HPDE6-E6E7 (cell line): ENCODE measurements around the gene PRDX1.

Experiments
- DNase-seq: peaks from one replicate; pipeline ENCODE4 v3.0.0; 2011; ENCODE audit warnings: missing footprints; ENCODE audit errors: extremely low spot score

The PRDX1 gene

DNA sequence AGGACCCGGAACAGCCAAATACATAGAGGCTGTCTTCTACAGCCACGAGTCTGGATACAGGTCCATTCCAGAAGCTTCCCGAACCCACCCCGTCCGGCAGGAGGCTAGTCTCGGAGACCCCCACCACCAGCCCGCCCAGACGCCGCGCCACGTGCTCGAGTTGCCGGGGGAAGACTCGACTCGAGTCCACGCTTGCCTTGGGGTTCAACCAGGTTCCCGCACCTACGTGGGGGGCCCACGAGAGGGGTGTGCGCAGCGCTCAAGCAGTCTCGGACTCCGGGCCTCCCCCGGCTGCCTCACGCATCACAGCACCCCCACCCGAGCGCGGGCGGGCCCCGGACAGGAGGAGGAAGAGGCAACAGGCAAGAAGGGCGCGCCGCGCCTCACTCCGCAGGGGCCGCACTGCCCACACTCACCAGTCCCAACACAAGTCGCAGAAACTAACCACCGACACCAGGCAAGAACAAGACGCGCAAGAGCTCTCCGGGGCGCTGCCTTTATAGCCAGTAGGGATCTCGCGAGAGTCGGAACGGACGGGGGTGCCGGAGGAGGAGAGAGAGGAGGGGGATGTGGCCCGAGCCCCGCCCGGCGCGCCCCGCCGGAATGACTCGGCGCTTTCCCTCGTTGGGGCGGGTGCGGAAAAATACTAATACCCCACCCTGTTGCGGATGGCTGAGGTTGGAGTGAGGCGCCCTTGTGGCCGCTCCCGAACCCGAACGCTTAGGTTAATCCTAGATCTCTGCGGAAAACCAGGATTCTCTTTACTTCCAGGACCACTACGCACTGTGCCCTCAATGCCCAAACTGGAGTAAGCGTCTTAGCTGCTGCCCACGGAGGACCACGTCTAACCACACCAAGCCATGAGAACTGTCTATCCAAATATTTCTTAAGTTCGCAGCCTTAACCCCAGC, at the start of gene PRDX1:
TSS of gene PRDX1 (minus strand) at position 472 of the 911 bp plus-strand sequence. CDS start 2,841 bp downstream, outside the sequence.
- DNase-seq: peak; percentile 94

DNA sequence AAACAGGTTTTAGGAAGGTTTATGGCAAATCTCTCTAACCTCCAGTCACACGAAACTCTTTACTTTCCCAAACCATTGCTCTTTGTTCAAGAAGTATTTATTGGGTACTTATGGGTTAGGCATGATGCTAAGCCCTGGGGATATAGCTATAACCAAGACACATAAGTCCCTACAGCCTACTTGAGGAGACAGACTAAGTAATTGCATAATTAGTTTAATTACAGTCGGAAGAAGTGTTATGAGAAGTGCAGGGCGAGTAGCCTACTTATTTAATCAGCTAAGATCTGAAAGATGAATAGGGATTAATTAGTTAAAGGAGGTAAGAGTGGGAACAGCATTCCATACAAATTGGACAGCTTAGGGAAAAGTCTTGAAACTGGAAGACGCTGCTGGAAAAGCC, 48.9 kb upstream of the PRDX1 start:
- DNase-seq: no peak

DNA sequence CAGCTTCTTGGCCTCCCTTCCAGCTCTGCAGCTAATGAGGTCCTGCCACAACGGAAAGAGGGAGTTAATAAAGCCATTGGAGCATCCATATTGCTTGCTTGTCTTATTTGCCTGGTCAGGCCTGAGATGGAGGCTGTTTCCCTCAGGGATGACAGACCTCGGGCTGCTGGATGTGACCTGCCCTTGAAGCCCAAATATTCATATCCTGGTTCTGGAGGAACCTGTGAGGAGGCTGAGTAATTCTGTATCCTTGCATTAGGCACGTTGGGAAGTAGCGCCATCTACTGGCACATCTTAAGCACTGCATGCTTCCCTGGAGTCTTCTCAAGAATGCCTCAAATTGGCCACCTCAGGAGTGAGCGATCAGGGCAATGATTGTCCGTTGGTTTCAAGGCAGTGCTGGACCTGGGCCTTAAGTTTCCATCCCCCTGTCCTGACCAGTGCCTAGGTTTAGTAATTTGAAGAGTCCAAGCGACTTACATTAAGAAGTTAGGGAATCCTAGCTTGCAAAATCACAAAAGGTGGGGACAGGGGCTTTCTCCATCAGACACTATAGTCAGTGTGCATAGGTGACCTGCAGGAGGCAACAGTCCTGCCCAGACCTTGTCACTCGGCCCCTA, 48.4 kb upstream of the PRDX1 start:
- DNase-seq: peak; percentile 69

DNA sequence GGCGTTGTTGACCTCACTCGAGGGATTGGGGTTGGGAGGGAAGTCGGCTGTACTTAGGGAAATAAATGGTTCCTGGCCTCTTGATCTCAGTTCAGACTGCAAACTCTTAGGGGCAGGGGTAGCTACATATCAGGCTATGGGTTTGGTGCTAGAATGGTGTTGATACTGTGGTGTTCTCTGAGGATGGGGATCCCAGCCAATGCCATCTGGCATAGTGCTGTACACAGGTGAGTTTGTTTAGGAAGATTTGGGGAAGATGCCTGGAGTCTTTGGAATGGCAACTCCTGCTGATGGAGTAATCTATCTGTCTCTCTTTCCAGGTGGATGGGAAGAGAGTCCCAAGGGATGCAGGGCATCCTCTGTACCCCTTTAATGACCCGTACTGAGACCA, 47.9 kb upstream of the PRDX1 start:
- no peak for DNase-seq

DNA sequence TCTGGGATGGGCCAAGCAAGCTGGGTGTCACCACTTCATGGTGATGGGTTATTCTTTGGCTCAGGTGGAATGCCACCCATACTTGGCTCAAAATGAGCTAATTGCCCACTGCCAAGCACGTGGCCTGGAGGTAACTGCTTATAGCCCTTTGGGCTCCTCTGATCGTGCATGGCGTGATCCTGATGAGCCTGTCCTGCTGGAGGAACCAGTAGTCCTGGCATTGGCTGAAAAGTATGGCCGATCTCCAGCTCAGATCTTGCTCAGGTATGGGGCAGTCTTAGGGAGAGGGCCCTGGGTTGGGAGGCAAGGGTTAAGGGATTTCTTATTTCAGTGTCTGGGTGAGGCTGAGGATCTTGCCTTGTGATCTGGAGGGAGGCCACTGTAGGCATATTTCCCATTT, 46.7 kb upstream of the PRDX1 start:
- no peak for DNase-seq

DNA sequence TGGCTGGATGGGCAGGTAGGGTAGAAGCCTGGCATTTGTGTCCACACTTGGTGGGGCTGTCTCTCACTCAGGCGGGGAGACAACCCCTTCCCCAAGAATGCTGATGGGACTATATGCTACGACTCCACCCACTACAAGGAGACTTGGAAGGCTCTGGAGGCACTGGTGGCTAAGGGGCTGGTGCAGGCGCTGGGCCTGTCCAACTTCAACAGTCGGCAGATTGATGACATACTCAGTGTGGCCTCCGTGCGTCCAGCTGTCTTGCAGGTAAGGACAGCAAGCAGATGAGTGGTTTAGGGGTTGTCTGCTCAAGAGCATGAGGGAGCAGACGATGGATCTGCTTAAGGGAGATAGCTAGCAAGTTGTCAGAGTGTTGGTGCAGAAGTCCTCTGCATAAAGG, 46.2 kb upstream of the PRDX1 start:
- DNase-seq: no peak

DNA sequence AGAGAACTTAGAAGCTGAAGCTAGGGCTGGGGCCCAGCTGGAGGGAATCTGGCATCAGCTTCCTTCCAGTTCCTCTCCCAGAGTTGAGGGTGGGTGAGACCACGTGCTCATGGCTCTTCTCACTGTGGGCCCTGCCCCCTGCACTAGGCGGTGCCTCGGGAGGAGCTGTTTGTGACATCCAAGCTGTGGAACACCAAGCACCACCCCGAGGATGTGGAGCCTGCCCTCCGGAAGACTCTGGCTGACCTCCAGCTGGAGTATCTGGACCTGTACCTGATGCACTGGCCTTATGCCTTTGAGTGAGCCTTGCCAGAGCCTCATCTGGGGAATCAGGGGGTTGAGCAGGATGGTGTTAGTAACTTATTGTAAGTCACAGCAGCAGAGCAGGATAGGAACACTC, 45.0 kb upstream of the PRDX1 start:
- no peak for DNase-seq

DNA sequence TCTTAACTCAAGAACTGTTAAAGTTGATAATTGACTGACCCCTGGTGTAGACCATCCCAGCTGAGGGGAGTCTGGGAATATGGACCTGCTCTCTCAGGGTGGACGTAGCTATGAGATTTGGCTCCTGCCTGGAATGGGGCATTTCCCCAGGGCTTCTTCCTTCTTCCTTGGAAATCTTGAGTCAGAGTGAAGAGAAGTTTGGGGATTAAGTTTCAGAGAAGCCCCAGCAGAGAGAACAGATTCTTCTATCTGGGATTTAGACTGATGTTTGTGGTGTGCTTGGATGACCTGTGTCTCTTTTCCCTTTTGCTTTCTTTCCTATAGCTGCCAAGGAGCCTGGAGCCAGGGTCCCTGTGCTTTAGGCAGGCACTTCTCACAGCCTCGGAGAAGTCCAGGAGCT, 42.2 kb upstream of the PRDX1 start:
- DNase-seq: no peak

DNA sequence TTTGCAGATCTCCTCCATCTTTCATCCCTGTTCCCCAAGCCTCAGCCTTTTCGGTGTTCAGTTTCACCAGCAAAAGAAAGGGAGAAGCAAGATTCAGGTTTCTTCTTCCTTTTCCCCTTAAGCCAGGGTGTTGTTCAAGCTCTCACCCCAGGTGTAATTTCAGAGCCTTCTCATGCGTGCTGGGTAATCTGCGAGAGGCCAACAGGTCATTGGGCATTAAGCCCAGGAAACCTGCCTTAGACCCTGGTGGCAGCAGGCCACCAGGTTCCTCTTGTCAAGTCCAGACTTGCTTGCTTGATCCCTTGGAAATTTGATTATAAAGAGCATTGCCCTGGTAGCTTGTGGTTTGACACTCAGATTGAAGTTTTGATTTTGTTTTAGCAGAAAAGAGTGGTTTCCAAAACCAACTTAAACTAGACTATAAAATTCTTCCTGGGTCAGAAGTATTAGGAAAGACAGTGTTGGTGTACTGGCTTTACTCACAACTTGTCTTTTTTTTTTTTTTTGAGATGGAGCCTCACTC, 35.8 kb upstream of the PRDX1 start:
- DNase-seq: peak; percentile 66

DNA sequence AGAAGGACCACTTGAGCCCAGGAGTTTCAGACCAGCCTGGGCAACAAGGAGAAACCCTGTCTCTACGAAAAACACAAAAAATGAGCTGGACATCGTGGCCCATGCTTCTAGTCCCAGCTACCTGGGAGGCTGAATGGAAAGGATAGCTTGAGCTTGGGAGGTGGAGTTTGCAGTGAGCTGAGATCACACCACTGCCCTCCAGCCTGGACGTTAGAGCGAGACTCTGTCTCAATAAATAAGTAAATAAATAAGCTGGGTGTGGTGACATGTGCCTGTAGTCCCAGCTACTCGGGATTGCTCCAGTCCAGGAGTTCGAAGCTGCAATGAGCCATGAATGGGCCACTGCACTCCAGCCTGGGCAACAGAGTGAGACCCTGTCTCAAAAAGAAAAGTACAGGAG, 32.5 kb upstream of the PRDX1 start:
- no peak for DNase-seq

DNA sequence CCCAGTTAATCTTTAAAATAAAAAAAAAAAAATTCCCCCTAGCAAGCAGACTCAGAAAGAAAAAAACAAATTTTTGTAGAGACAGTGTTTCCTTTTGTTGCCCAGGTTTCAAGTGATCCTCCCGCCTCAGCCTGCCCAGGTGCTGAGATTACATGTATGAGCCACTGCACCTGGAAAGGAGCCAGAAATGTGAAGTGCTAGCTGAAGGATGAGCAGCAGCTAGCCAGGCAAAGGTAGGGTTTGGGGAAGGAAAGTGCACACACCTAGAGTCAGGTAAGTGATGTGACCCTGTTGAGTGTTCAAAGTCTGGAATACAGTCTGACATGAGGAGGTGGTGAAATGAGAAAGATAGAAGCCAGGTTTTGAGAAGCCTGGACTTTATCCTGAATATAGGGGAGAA, 30.6 kb upstream of the PRDX1 start:
- peak; percentile 62 for DNase-seq

DNA sequence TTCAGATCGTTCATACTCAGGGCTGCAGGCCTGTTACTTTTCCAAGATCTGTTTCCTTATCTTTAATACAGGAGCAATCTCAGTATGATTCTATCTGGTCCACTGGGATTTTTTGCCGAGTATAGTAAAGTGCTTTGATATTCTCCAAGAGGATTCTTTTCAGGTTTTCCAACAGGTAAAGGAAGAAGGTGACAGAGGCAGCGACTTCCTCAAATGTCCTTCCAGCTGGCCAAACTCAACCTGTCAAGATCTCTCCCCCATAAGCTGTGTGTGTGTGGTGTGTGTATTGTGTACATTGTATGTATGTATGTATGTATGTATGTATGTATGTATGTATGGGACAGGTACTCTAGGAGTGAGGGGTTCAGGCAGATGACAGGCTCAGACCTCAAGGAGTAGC, 30.0 kb upstream of the PRDX1 start:
- no peak for DNase-seq

DNA sequence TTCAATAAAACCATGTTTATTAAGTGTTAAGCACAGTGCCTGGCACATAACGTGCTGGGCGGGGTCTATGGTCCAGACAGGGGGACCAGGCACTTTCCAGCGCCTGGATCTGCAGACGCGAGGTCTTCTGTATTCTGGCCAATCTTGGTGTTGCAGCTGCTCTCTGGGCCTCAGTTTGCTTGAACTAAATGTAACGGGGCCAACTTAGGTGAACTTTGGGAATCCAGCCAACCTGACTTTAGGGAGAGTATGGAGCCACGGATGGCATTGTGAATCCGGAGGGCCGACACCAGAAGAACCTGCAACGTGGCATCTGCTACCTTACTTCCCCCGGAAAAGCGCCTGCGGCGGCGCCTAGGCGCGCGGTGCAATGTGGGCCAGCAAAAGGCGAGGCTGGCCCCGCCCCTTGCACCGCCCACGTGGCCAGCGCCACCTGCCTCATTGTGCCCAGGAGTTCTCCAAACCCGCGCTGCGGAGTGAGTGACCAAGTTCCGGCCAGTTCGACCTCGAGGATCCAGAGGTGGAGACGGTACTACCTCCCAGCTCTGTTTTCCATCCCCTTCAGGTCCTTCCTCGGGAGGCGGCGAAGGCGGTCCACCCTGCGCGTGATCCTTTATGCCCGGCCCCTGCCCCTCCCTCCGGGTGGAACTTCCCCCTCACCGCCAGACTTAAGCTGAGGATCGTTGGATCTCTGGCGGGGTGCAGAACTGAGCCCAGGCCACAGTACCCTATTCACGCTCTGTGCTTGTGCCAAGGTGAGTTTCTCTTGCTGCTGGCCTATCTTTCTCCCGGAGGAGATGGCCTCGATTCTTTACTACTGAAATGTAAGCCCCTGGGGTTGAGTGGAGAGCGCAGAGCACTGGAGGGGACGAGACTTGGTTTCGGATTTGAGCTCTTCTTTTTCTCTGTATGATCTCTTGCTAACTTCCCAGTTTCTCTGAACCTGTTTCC, 29.0 kb upstream of the PRDX1 start, which contains the start of gene AKR1A1:
TSS of gene AKR1A1 (plus strand) at position 426 of the 951 bp plus-strand sequence. CDS start 10,969 bp downstream, outside the sequence.
- DNase-seq: peak; percentile 72

DNA sequence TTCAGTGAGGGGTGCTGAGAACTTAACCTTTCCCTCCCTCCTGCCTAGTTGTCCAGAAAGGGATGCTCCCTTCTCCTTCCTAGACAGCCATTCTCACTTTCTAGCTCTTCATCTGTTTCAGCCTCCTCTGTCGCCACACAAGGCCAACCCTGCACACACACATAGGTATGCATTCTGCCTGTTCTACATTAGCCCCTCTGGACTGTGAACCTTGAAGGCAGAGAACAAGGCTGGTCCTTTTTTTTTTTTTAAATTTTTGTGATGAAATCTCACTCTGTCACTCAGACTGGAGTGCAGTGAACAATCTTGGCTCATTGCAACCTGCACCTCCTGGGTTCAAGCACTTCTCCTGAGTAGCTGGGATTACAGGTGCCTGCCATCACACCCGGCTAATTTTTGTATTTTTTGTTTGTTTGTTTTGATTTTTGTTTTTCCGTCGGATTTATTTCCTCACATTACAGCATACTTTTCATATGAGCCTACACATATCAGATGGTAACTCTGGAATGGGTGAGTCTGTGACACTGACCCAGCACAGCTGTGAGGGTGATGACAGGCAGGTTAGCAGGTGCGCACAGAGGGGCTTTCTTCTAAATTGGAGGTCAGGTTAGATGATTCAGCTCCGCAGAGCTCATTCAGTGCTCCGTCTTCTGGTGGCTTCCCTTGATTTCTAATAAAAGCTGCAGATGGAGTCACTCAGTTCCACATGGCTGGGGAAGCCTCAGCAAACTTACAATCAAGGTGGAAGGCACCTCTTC, 24.0 kb upstream of the PRDX1 start:
- DNase-seq: no peak

DNA sequence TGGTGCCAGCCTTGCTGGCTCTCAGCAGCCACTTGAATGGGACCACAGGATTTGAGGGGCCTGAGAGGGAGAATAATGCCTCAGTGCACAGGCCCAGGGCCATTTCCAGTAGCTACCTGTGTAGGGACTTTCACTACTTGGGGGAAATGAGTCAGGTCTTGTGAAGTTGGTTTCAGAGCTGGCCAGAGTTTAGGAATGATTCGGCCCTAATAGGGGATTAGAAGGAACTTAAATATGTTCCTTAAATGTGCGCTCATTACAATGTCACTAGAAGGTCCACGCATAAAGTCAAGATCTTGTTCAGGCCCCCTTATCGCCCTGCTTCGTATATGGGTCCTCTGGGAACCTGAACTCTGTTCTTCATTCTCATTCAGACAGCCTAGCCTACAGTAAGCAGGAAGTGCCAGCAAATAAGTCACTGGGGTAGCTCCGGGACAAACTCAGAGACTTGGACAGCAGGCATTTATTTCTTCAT, 23.4 kb upstream of the PRDX1 start:
- no peak for DNase-seq

DNA sequence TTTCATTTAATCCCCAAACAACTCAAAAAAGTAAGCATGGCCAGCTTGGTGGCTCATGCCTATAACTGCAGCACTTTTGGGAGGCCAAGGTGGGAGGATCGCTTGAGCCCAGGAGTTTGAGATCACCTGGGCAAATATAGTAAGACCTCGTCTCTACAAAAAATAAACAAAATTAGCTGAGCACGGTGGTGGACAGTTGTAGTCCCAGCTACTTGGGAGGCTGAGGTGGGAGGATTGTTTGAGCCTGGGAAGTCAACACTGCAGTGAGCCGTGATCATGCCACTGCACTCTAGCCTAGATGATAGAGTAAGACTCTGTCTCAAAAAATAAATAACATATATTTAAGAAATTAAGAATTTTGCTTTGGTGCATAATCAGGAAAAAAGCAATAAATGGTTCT, 22.8 kb upstream of the PRDX1 start:
- DNase-seq: no peak

DNA sequence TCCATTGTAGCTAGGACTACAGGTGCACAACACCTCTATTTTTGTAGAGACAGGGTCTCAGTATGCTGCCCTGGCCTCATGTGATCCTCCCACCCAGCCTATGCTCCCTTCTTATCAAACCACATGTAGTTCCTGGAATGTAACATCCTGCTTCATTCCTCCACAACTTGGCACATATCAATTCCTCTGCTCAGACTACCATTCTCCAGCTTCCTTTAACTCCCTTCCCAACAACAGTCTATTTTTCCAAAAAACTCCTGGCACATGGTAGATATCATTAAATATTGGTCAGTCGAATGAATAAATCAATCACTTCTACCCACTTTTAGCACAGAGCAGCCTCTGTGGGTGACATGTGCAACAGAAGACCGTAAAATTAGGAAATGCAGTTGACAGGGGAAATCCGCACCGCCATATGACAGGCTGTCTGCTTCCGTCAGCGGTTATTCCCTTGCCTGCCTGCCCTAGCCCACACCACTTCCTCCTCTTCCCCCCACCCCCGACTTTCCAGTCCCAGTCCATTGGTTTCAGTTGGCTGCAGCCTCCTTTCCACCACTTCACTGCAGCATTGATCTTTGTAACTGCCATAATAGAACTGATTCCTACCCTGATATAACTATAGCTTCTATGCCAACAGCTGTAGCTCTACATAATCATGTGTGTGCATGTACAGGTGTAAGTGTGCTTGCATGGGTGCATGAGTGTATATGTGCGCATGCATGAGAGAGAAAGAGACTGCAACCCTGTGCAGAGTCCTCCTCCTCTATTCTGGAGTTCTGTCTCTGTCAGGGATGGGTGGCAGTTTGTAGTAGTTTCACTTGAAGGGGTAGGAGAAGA, 22.1 kb upstream of the PRDX1 start:
- no peak for DNase-seq

DNA sequence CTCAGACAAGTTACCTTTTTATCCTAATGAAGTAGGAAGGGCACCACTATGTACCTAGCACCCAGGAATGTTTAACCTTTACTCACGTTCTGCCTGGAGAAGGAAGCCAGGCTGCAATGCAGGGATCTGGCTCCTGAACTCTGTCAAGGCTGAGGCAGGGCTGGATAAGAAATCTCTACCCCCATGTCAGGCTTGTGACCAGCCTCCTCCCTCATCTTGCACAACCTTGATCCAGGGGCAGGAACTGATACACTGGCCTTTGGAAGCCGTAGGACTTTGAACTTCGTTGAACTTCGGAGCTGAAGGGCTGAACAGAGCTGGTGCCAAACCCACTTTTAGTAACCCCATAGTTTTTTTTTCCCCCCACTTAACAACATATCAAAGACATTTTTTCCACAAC, 20.9 kb upstream of the PRDX1 start:
- DNase-seq: no peak

DNA sequence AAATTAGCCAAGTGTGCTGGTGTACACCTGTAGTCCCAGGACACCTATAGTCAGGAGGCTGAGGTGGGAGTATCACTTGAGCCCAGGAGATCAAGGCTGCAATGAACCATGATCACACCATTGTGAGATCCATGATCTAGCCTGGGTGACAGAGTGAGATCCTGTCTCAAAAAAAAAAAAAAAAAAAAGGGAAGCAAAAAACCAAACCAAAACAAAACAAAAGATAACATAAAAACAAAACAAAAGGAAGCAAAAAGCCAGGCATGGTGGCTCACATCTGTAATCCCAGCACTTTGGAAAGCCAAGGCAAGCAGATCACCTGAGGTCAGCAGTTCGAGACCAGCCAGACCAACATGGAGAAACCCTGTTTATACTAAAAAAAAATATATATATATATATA, 19.5 kb upstream of the PRDX1 start:
- no peak for DNase-seq

DNA sequence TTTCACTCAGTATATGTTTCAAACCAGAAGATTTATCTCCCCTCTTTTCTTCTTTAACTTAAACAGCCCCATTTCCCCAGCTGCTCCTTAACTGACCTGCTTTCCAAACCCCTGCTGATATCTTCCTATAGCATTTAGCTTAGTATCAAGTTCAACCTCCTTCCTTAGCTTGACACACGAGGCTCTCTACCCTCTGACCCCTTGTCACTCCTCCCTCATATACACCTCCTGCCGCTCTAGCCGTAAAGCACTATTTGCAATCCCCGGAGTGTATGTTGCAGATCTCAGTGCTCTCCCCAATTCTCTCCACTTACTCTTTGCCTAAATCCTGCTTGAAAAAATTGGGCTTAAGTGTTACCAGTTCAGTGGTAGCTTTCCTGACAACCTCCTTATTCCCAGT, 15.2 kb upstream of the PRDX1 start:
- DNase-seq: no peak
